Jurkat, Clone E6-1 (cell line): ENCODE measurements around the gene GABRA5.

Experiments
- DNase-seq: peaks from one replicate; pipeline ENCODE4 v3.0.0-alpha.2; 2011; ENCODE audit warnings: low read depth, low spot score
- H3K4me3 ChIP-seq: 2 replicates; pipeline ENCODE4 v1.5.1; 2011; ENCODE audit warnings: mild to moderate bottlenecking, low read length, control low read depth, moderate library complexity

The GABRA5 gene

DNA sequence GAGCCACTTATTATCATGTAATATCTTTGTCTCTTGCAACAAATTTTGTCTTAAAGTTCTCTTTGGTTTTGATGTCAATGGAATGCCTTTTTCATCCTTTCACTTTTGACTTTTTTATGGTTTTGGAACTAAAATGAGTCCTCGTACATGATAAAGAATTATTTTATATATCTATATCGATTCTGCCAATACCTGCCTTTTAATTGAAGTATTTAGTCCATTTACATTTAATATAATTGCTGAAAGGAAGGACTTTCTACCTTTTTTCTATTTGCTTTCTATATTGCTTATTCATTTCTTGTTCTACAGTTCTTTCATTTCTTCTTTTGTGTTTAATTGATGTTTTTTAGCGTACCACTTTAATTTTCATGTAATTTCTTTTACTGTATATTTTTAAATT, 32.8 kb downstream of the GABRA5 start:
- no peak for DNase-seq
- no peak overlapping the region for H3K4me3 ChIP-seq

DNA sequence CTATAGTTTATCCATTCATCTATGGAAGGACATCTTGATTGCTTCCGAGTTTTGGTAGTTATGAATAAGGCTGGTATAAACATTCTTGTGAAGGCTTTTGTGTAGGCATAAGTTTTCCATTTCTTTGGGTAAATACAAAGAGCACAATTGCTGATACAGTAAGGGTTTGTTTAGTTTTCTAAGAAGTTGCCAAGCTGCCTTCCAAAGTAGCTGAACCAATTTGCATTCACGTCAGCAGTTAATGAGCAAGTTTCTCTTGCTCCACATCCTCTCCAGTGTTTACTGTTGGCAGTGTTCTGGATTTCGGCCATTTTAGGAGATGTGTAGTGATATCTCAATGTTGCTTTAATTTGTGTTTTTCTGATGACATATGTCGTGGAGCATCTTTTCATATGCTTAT, 34.2 kb downstream of the GABRA5 start:
- no peak for DNase-seq
- H3K4me3 ChIP-seq = no peak overlapping the region

DNA sequence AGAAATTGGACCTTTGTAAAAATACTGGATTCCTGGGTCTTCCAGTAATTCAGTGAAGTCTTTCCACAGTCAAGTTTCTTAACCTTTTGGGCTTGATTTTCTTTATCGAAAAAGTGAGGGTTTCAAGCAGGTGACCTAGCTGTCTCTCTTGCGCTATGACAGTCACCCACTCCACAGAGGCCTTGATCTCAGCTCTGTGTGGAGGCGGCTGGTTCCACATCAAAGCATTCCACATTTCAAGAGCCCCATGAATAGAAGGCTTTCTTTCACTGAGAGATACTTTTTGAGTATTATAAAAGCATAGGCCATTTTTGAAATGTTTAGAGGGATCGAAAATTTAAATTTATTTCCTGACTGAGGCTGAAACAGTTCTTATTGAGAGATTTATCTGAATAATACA, 43.9 kb downstream of the GABRA5 start:
- H3K4me3 ChIP-seq = no peak overlapping the region
- DNase-seq = peak; percentile 59

DNA sequence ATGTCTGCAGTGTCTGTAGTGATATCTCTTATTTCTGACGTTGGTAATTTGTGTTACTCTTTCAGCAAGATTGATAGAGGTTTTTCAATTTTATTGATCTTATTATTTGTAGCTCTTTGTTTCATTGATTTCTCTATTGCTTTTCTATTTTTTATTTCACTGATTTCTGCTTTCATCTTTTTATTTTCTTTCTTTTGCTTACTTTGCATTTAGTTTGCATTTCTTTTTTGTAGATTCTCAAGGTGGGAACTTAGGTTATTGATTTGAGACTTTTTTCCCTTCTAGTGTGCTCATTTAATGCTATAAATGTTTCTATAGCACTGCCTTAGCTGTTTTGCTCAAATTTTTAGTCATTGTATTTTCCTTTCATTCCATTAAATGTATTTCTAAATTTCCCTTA, 54.6 kb downstream of the GABRA5 start:
- H3K4me3 ChIP-seq = no peak overlapping the region
- no peak for DNase-seq

DNA sequence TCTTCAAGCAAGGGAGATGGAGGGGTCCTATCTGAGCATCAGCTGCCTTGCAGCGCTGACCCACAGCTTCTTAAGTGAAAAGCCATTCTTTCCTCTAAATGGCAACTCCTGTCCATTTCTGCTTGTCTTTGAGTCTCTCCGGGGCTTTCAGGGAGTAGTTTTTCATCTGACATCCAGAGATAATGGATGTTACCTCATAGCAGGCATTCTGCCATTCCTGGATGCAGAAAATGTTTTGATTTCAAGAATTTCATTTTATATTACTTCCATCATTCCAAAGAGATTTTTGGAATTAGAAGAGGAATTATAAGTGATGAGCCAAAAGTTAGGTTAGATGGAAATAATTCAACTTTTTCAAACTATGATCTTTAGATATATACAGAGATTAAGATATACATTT, 59.2 kb downstream of the GABRA5 start:
- no peak for DNase-seq
- H3K4me3 ChIP-seq = no peak overlapping the region

DNA sequence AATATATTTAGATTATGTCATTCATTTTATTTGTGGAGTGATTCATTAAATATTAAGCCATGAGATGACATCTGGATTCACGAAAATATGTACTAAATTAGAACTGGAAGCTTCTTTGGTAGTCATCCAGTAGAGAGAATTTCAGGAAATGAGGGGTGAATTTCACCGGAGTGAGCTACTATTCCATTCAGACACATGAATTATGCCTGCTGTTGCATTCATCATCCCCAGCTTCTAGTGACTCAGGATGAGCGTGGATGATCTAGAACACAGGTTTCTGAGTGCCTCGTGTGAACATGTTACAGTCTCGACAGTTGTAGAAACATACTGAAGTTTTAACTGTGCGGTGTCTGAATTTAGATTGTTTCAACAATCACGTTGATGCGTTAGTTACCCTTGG, 61.2 kb downstream of the GABRA5 start:
- no peak for DNase-seq
- no peak overlapping the region for H3K4me3 ChIP-seq

DNA sequence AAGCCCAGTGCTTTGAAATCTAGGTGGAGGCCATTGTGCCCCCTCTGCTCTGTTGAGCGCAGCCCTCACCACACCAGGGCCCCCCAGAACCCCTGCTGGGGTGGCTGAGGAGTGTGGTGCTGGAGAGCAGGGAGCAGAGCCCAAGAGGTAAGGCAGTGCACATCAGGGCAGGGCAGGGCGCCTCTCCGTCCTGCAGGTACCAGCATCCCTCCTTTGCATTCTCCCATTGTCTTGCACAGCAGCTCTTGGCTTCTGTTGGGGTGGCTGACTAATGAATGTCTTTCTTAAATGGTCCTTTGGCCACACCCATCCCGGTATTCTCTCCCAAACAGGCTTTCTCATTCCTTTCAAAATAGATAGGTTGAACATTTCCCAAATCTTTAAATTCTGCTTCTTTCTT, 62.7 kb downstream of the GABRA5 start:
- no peak for DNase-seq

DNA sequence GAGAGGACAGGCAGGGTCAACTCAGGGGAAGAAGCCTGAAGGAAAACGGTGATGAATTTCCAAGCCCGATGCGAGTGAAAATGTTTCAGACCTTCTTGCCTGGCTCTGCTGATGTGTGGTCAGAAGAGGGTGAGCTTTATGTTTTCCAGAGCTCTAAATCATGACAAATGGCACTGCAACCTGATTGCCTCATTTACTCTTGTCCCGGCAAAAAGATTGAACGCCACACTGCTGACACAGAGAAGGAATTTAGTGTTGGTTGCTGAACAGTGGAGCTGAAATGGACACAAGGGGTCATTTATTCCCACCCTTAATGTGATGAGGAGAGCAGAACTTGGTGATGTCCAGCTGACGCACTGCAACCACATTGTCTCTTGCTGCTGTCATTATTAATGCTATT, 68.0 kb downstream of the GABRA5 start:
- no peak for DNase-seq
- no peak overlapping the region for H3K4me3 ChIP-seq

More for the DNA sequence above, 62.7 kb downstream of the GABRA5 start:
- no peak overlapping the region for H3K4me3 ChIP-seq

DNA sequence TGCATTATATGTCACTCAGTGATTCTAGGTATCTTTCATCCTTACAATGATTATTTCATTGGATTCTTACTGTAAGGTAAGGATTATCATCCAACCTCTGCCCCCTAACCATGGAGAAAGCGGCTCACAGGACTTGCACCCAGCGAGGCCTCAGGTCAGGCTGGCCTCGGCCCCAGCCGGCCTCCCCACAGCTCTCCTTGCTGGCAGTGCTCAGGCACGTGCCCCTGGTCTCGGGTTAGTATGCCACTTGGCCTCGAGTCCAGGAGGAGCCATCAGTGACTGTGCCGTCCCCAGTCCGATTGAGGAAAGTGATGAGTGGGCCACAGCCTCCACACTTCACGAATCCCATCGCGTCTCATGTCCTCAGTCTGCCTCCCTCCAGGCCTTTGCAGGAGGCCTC, 68.5 kb downstream of the GABRA5 start:
- DNase-seq = no peak

DNA sequence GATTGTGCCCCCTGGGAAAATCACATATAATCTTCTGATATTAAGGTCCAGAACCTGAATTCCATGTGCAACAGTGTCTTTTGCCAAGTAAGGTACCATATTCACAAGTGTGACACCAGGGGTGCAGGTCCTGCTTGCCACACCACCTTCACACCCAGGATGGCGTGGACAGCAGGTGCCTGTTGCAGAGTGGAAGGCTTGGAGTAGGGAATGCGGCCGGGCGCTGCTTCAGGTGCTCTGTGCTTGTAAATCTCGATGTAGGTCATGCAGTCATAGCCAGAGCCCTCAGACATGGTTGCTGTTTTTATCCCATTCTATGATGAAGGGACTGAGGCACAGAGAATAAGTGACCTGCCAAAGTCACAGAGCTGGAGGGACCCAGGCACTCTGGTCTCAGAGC, 69.6 kb downstream of the GABRA5 start:
- no peak for DNase-seq
- H3K4me3 ChIP-seq = no peak overlapping the region

More for the DNA sequence above, 68.5 kb downstream of the GABRA5 start:
- H3K4me3 ChIP-seq = no peak overlapping the region

DNA sequence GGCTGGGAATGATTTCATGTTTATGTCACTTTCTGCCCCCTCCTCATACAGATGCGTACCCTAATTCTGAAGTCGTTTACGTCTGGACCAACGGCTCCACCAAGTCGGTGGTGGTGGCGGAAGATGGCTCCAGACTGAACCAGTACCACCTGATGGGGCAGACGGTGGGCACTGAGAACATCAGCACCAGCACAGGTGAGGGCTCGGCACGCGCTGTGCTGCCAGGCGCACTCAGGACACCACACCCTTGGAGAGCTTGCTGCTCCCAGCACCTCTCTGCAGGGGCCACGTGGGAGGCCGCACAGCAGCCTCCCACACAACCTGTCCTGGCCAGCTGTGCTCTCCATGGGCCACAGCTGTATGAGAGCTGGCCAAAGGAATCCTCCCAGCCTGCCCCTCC, 70.3 kb downstream of the GABRA5 start:
- H3K4me3 ChIP-seq = no peak overlapping the region
- DNase-seq = no peak

DNA sequence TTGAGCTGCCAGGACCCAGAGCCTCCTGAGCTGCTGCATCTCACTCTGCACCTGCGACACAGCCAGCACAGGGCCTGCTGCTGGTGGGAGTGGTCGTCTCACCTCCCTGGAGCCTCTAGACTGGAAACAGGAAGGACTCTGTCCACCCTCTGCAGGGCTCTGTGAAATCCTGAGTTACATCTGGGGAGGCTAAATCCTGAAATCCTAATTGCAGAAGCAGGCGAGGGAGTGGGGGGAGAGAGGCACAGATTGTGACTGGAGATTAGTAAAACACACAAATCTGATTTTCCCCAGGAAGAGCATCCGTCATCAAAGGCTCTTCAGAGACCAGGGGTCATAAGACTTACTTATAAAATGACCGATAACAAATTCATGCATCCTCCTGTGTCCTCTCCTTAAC, 72.5 kb downstream of the GABRA5 start:
- DNase-seq = no peak
- no peak overlapping the region for H3K4me3 ChIP-seq

DNA sequence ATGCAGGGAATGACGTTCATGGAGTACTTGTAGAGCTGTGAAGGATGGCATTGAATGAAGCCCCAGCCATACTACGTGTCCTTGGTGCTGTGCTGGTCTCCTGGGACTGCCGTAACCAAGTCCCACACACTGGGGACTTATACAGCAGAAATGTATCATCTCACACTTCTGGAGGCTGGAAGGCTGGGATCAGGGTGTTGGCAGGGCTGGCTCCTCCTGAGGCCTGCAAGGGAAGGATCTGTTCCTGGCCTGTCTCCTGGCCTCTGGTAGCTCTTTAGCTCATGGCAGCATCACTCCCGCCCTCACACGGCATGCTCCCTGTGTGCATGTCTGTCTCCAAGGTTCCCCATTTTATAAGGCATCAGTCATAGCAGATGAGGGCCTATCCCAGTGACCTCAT, 74.6 kb downstream of the GABRA5 start:
- H3K4me3 ChIP-seq = no peak overlapping the region
- no peak for DNase-seq

DNA sequence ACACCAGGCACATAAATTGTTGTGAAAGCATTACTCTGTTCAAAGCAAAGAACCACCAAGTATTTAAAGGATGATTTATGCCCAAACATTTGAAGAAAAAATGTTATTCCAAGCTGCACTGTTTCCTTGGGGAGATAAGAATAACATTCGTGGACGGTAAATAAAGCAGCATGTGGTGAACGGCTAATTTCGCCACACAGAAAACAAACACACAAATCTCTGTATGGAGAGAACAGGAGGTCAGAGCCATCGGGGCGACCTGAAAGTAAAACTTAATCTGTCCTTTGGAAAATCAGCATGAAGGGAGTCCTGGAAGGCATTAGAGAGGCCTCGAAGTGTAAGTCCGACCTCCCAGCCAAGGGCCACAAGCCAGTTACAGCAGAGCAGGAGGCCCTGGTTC, 77.0 kb downstream of the GABRA5 start:
- no peak overlapping the region for H3K4me3 ChIP-seq
- DNase-seq = no peak

DNA sequence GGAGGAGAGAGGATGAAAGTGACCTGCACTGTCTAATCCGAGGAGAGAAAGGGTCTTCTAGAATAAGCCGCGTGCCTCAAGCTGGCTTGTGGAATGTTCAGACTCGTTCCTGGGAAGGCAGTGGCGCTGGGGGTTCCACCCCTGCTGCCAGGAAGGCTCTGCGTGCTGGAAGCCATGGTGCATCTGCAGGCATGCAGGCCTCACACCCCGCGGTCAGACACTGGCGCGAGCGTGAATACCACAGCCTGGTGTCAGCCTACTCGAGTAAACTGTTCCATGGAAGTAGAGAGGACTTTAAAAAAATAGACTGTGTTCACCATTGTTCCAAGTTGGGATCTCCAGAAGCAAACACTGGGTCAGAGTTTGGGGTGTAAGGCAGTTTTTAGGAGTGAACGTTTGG, 78.2 kb downstream of the GABRA5 start:
- DNase-seq = no peak
- H3K4me3 ChIP-seq = no peak overlapping the region

DNA sequence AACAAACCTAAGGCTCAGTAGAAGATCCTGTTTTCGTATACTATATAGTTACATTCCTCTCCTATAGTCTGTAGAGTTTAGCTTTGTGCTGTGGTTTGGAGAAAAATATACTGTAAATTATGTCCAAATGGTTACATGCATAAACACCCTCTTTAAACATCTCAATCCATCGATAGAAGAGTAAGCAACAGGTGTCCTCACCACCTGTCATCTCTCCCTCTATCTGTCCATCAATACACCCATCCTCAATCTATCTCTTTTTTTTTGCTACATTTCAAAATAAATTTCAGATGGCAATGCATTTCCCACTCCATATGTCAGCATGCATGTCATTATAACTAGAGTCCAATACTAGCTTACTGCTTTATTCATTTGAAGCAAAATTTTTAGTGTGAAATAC, 83.1 kb downstream of the GABRA5 start:
- DNase-seq = no peak
- no peak overlapping the region for H3K4me3 ChIP-seq

DNA sequence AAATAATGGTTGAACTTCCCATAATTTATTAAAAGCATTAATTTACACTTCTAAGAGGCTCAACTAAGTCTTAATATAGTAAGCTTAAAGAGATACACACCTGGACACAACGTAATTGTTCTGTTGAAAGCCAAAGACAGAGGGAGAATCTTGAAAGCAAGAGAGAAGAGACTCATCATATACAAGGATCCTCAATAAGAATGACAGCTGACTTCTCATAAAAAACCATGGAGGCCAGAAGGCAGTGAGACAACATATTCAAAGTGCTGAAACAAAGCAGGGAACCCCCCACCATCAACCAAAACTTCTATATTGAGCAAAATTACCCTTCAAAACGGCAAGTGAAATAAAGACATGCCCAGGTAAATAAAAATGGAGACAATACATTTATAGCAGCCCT, 87.5 kb downstream of the GABRA5 start:
- no peak overlapping the region for H3K4me3 ChIP-seq
- no peak for DNase-seq

DNA sequence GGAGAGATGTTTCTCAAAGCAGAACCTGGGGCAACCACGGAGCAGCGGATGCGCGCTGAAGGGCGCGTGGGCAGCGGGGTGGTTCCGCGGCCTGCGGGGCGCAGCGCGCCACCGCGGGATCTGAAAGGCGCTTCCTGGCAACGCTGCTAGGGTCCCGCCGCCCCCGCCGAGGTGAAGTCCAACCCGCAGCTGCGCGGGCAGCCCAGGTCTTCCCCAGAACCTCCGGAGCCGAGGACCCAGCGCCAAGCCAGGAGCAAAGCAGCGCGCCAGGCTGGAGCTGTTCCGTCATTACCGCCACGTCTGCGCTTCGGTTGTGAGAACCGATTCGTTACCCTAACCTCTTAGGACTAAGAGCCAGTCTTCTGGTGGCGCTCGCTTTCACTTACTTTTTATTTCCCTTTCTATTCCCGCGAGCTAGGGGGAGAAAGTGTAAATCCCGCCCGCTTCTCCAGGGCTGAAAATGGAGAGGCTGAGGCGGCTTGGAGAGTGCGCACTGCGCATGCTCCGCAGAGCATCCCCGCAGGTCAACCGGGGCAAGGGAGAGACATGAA, 100.9 kb downstream of the GABRA5 start:
- DNase-seq = no peak
- no peak overlapping the region for H3K4me3 ChIP-seq

DNA sequence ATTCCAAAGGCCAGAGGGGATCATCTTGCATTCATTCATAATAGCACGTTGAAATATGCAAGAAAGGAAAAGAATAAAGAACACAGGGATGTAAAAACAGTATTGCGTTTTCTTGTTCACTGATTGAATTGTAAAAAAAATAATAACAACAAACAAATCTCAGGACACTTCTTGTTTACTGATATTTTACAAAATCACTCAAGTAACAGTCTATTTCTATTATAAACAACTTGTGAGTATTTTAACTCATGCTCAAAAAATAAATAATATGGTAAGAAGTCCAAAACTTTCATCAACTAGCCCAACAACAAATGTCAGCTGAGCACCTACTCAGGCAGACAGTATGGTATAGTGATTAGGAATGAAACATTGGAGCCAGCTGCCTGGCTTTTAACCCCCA, 101.9 kb downstream of the GABRA5 start:
- no peak for DNase-seq
- H3K4me3 ChIP-seq = no peak overlapping the region

DNA sequence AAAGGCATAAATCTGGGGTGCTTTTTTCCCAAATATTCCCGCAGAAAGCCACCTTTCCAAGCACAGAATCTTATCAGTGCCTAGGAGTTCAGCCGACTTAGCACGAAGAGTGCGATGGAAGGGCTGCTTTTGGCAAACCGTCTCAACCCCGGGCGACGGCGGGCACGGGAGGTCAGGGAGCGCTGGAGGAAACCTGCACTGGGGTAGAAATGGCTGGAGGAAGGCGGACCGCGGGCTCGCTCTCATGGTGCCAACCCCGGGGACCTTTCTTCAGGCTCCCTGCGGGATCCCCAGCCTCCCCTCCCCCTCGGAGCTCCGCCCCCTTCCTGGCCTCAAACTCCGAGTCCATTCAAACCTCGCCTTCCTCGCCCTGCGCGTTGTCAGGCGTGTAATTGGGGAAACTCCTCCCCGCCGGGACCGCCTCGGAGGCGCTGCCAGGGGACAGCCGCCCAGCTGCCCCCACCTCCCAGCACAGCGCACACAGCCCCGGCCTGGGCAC, 103.9 kb downstream of the GABRA5 start, which contains the start of gene GABRG3:
TSS of gene GABRG3 (plus strand) at position 470 of the 499 bp plus-strand sequence.
- DNase-seq = no peak
- H3K4me3 ChIP-seq = no peak within 1 kb of the TSS

DNA sequence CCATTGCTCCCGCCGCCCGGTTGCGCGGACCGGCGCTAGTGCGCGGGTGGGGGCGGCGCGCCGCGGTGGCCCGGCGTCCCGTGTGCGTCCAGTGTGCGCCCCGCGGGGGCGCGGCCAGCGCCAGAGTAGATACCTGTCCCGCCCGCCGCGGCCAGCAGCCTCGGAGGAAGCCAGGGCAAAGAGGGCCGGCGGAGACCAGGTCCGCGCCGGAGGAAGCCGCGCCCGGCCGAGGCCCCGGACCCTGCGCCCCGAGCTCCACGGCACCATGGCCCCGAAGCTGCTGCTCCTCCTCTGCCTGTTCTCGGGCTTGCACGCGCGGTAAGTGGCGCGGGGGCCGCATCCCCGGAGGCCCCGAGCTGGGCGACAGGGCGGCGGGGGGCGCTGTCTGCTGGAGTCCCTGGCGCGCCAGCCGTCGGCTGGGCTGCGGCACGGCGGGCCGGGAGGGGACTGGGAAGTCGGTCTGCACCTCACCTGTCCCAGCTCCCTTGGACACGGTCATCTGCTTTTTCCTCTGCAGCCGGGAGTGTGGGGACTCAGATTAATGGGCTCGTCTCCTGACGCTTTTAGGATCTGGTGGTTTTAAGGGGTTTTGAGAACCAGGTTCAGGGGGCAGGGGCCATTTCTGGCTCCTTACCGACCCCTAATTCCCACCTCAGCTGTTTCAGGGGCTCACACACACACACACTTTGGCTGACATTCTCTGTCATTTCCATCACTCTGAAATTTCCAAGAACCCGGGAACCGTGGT, 104.6 kb downstream of the GABRA5 start:
- no peak overlapping the region for H3K4me3 ChIP-seq
- DNase-seq = no peak
